ENCODE results near the gene LRIG1.

Gene LRIG1

DNA sequence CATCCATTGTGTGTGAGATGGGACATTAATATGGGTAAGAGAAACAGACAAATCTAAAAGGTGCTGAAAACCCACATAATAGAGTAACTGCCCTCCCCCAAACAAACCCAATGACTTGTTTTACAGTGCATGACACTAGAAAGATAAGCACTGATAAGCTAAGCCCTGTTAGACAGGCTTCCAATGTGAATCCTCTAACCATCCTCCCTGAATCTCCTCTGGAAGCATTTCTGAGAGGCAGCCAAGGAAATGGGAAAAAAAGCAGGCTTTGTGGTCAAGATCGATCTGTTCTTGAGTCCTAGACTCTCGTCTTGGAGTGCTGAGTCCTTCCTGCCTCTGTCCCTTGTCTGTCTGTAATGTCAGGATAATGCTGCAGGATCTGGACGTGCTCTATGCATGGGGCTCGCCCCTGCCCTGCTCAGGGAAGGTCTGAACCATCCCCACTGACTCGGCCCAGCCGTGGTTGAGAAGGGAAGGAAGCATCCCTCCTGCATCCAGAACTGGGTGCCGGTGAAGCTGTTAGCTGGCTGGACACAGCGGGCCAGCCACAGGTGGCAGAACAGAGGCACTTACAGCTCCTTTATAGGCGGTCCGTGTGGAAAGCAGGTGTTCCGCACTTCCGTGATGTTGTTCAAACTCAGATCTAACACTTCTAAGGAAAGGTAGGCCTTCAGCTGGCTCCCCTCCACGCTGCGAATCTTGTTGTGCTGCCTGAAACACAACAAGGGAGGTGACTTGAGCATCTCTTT lies 84.1 kb downstream of the LRIG1 start:
- peak; percentile 63 for DNase-seq

DNA sequence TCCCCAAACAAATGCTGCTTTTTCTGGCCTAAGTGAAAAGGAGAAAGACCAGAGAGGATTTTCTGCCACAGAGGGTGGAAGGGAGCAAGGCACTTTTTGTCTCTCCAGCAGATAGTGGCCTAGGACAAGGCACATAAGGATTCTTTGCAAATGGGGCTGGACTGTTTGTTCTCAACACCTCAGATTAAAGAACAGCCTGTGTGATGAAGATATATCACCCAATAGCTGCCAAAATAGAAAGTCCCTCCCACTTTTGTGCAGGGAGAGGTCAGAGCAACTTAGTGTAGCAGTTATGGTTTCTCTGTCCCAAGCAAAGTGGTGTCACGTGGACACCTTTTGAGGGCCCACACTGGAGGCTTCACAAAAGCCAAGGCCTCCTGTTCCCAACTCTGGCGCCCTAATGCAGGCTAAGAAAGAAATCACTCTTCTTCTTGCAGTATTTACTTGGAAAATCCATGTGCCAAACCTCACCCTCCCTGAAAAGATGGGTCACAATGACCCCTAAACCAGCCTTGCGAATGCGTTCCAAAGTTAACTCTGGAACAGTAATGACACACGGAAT lies 84.9 kb downstream of the LRIG1 start:
- DNase-seq, result no peak

DNA sequence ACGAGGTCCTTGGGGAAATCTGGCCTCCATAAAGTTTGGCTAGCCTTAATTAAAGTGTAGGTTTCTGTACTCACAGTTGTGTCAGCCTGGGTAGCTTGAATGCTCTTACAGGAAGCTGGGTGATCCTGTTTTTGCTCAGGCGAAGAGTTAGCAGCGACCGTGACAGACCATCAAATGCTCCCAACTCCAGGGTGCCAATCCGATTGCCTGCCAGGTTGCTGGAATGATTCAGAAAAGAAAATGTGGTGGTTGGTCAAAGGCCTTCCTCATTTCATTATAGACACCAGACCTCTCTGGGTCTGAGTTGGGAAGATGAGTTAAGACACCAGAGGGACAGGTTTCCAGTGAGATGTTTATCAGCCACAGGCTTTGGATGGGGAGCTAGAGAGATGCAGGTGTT lies 86.0 kb downstream of the LRIG1 start:
- DNase-seq, result no peak

DNA sequence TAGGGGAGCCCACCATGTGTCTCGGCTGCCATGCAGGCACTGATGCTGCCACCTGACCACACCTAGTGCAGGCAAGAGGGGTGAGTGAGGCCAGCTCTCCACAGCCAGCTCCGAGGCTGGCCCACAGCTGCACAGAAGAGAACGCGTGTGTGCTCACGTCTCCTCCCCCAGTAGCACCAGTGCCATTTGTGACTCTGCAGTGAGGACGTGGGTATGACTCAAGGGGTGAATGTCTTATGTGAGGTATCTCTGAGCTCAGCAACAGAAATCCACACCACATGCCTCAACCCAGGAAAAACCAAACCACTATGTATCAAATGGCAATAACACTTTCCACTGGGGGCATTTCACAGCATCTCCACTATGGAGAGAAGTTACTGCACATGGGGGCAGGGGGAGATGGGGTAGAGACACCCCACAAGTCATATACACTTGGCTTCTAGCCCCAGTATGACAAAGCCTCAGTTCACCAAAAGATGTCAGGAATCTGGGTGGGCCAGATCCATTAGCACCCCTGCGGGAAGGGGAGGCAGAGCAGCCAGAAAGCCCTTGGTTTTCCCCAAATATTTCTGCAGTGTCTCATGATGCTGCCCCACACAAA lies 87.6 kb downstream of the LRIG1 start:
- DNase-seq, result peak; percentile 97

DNA sequence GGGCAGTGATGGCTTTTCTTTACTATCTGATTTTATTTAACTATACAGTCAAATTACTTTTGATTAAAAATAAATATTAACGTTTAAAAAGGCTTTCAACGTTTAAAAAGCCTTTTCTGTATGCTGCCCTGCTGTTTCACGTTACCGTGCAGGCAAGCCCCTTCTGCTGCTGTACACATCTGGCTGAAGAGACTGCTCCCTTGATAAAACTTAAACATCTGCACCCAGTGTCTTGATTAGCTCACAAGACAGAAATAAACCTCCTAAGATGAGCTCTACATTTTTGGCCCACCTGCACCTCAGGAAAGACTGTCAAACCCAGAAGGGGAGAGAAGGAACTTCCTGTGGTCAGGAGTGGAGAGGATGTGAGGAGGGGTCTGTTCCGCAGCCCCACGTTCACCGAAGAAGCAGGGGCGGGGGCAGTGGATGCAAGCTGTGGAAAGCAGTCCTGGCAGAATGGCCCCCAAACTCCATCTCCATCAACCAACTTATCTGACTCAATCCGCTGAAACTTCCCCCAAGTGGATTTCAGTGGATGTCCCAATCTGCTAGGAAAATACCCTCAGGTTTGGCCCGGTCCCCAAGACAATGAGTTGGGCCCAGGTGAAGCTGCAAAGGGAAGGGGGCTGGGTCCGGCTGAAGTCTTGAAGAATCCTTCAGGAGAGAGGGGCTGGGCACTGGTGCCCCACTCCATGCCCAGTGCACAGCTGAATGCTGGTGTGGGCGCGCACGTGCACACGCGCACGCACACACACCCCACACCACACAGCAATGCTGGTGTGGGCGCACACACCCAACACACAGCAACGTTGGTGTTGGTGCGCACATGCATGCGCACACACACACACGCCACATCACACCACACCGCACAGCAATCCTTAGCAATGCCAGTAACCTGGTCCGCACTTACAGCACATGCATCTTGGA lies 88.6 kb downstream of the LRIG1 start:
- peak; percentile 43 for DNase-seq

DNA sequence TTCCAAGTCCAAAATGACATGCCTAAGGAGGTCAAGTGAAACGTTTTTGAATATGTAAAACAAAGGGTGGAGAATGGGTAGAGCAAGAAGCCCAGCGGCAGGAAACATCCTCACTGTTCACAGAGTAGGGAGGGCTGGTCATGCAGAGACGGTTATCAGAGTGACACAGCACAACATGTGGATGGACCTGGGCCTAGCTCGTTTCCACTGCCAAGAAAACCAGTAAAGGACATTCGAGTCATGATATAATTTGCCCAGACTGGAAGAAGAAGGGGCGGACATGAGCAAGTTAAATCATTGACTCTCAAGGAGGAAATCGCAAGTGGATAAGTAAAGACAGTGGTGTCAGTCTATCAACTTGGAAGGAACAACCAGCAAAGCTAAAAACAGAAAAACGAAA lies 89.3 kb downstream of the LRIG1 start:
- DNase-seq, result no peak

DNA sequence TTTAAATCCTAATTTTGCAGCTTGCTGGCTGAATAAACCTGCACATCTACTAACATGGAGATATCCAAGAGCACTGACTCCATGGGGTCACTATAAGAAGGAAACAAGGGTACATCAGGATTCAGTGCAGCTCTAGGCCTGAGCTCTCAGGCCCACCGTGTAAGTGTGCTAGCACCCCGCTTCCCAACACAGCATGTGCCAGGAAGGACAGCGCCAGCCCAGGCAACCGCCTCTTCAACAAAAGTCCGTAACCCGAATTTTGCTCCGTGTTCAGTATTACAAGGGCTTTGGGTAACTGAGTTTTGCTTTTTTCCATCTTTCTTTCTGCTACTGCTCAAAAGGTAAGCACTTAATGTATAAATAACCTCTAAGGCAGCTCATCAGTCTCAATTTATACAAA lies 89.8 kb downstream of the LRIG1 start:
- DNase-seq, result no peak

DNA sequence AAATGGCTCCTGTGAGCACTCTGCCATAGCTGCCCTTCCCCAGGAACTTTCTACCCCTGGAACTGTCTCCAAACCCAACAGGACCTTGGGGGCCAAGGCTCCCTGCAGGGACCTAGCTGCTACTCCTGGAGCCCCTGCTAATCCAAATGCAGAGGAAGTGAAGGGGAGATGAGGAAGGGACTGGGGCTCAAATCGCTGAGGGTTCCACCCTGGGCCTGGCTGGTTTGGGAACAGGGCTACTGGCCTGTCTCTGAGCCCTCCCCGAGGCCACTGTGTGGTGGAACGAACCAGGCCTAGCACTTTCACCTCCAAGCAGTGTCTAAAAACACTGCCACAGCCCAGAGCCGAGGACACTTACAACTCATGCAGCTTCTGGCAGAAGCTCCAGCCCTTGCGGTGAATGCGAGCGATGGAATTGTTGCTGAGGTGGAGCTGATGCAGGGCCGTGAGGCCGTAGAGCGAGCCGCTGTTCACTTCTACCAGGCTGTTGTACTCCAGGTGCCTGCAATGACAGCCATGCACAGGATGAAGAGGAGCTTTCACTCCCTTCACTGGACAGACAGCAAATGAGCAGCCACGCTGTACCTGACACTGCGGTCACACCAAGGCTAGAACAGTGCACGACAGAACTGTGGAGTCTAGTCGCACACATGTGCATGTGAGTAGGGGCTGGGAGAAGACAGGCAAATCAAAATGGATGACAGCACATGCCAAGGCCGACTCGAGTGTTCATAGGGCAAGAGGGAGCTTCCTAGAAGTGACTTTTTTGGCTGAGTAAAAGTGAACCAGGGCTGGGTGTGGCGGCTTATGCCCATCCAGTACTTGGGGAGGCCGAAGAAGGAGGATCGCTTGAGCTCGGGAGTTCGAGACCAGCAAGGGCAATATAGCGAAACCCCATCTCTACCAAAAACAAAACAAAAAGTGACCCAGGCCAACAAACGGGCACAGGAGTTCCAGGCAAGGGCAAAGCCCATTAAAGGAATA lies 90.8 kb downstream of the LRIG1 start:
- DNase-seq, result no peak

DNA sequence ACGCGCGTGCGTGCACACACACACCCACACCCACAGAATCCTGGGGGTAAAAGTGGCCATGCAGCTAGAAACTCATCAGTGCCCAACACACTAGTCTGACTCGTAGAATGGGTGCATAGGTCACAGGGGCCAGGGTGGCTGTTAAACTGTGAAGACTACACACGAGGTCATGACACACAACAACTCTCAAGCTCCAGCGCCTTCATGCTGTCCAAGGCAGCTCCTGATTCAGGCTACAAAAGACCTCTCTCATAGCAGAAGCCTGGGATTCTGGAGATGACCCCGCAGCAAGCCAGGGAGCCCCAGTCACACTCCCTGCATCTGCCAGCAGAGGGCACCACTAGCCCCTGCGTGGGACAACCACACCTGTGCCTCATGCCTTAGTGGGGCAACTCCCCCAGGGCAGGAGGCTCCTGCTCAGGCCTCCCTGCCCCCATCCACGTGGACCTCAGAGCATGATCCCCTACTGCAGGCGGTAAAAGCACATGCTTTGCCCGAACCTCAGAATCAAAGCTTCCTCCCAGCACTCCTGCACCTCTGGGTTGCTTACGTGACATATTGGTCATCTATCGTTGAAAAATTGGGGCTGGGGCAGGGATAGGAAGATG lies 93.1 kb downstream of the LRIG1 start:
- DNase-seq, result peak; percentile 52

DNA sequence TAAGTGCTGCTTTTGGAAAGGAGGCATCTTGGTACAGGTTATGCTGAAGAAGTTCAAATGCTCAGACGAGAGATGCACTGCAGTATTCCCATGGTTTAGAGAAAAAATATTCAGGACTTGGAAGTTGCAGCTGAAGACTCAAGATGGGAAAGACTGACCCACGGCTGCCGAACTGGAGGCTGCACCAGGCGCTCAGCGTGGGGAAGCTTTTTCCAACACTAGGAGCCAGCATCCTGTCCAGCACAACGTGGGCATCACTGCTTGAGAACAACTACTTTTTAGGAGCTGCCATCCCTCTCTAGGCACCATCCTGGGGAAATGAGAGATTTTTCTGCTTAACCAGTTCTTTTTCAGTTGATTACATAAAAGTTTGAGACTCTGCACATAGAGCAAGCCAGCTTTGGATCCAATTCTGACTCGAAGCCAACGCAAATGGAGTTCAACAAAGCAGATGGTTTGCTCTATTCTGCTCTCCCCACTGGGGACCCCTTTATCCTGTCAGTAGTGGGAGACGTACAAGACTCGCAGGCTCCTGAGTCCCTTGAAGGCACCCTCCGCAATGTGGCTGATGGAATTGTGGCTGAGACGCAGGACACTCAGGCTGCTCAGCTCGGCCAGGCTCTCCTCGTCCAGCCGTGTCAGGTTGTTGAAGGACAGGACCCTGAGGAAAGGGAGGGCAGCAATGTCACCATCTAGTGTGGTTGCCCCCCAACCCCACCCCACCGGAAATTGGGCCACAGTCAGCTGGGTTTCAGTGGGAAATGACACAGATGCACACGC lies 93.8 kb downstream of the LRIG1 start:
- no peak for DNase-seq

DNA sequence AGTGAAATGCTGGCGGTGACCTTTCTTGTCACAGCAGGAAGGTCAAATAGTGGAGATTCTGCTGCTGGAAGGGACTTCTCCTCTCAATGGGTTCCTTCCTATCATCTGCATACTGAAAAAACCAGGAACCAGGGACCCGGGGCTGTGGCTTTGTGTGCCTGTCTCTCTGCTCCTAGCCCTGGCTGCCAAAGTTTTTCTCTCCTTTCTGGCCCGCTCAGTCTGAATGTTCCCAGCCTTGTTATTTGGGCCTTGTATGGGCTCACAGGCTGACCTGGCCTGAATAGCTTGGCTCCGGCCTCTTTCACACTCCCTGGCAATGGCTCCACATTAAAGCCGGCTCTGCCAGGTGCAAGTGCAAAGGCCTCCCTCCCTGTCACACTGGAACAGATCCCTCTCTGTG lies 94.7 kb downstream of the LRIG1 start:
- DNase-seq, result no peak

DNA sequence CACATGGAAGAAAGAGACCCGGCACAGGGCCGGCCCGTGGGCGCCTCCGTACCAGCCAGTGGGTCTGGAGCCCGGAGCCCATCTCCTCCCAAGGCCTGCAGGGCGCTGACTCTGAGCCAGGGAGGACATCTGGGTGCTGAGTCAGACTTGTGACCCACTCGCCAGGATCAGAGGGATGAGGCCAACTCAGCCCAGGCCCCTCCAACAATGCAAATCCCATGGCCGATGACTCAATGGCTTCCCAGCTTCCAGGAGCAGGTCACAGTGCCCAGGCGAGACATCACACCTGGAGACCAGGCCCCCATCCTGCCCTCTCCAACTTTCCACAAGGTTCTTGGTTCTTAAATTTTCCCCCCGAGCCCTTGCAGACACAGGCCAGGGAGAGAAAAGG lies 95.1 kb downstream of the LRIG1 start:
- peak; percentile 65 for DNase-seq

DNA sequence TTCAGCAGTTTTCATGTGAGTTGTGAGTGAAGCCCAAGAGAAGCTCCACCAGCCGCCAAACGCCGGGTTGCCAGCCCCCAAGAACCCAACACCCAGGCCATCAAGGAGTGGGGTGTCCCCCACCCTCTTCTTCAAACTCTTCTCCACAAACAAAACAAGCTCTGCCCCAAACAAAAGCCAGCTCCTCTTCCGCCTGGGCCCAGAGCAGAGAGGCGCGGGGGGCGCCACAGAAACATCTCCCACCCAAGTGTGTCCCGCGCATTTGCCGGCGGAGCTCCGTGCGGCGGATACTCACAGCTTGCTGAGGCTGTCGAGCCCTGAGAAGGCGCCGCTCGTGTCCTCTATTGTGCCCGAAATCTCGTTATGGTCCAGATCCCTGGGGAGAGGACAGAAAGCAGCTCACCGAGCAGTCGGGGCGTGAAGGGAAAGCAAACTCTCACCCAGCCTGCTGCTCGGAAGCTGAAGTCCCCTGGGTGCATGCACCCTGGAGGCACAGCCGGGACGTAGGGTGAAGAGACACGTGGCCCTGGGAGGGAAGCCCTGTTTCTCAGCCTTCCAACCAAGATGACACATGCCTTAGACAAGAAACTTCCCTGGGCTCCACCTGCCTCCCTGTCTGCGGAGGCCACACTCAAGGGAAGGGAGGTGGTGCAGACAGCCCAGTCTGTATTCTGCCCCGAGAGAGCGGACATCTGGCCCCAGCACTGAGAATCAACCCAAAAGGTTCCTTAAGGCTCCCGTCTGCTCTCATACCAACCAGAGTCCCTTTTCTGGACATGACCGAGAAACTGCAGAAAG lies 95.7 kb downstream of the LRIG1 start:
- DNase-seq, result no peak

DNA sequence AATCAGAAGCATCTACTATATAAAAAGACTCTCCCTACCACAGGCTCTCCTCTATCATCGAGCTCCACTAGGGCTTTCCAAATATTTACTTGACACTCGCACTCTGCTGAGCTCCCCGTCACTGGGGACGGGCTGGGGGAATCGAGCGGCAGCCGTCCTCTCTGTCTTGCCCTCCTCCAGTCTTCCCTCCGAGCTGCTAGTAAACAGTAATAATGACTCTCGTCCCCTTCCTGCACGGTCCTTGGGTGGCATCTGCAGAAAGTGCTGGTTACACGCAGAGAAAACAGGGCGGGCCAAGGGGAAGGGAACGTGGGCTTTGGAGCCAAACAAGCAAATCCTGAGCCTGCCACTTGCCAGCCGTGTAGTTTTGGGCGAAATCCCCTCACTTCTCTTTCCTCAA lies 96.6 kb downstream of the LRIG1 start:
- DNase-seq, result no peak

DNA sequence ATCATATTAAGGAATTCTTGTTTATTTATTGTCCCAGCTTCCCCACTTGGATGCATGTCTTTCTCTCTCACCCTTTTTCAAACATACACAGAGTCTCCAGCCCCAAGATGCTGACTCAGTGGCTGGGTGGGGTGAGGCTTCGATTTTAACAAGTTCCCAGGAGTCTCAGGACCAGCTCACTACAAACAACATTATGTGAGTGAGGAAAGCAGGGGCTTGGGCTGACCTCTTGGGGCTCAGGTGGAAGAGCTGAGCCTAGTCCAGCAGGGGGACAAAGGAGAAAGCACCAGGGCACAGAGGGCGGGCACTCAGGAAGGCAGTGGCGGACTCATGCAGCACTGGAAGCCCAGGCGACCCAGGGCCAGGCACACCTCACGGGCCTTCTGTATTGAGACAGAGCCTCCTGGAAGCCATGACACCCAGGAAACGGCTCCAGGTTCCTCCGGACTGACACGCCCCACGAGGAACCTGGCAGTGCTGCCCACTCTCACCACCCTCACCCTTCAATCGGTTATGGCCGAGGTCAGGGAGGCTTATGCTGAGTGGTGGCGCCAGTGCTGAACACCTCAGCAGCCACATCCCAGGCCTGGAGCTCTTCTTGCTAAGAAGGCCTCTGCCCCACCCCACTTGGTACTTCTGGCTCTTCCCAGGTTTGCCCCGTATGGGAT lies 97.4 kb downstream of the LRIG1 start:
- DNase-seq, result no peak

DNA sequence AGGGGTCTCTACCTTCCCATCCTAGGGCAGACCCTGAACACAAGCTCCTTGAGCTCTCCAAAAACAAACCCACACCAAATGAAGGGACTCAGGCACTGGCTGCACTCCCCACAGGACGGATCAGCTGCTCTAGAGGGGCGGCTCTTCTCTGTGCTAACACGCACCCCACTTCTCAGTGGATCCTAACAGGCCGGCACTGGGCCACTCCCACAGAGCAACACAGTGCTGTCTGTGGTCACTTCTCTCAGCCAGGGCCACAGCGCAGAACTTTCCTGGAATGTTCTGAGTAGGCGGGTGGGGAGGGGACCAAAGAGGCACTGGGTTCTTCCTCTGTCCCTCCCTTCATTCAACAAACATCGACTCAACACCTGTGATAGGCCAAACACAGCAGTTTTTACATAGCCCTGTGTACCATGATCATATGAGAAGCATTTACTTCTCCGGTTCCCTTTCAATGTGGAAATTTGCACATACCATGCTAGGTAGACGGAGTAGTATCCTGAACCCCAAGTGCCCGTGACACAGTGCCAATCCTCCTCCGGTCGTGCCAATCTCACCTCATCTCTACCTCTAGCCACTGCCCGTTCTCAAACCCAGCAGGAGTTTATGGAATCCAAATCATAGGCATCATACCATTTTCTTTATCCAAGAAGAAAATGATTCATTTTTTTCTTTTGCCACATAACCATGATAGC lies 98.1 kb downstream of the LRIG1 start:
- DNase-seq, result no peak

DNA sequence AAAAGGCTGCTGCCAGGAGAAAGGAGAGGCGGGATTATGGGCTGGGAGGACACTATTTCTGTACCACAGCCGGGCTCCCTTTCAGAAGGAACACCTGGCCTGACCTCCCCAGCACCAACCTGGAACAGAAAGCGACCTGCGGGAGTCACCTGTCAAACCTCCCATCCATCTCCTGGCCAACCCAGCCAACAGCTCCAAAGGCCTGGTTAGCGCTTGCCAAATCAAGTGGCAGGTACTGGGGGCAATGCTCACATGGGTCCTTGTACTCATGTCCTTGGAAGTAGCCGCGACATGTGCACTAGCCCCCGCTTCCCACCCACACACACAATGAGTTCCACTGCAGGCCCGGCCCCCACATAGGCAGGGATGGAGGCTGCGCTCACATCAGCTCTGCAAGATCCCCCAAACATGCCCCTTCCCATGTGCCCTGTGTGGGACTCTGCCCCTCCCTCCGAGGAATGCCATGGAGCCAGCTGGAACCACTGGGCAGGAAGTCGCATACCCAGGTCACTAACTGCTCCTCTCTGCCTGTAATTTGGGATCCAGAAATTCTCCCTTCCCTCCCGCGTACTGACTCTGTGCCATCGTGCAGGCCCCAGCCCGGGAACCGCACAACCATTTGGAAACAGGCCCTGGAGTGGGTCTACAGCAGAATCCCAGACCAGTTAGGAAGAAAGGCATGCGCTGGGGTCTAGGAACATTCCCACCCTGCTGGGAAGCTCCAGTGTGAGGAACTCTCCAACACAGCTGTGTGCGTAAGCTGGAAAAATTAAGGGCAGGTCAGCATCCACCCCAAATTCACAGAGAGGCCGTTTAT lies 98.9 kb downstream of the LRIG1 start:
- DNase-seq, result no peak

DNA sequence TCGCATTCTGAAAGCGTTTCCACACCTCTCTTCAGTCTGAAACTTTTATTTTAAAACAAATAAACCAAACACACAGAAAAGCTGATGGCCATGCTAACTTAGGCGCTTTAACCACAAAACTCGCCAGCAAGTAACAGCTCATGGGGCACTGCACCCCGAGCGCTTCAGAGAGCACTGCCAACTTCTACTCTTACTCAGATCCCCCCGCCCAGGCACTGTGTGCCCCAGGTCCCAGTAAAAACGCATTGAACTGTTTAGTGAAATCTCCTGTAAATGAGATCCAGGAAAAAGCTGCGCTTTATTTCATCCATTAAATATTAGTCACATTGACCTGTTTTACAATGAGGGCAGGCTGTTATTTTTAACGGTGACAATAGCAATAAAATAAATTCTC lies 99.7 kb downstream of the LRIG1 start:
- no peak for DNase-seq

Measured in fibroblast of upper back skin (primary cell).